HUDEP-2 (cell line): ENCODE results near the gene TDP1.
"Not testable (repeated sequence)": the region's sequence is repeated elsewhere in the genome, so short reads cannot be mapped to it uniquely, and the experiment has no call there.

Experiments
- DNase-seq, 76 experiments: peaks; one replicate each; lab custom pipeline; 2025; ENCODE audit not compliant: unreplicated experiment in 76 of 76; lab: John Stamatoyannopoulos, UW

Gene TDP1

DNA sequence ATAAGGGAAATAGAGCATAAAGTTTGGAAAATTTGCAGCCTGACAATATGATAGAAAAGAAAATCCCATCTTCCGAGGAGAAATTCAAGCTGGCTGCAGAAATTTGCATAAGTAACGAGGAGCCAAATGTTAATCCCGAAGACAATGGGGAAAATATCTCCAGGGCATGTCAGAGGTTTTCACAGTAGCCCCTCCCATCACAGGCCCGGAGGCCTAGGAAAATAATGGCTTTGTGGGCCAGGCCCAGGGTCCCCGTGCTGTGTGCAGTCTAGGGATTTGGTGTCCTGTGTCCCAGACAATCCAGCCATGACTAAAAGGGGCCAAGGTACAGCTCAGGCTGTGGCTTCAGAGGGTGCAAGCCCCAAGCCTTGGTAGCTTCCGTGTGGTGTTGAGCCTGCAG, 133.8 kb downstream of the TDP1 start:
- not testable (repeated sequence) for DNase-seq

DNA sequence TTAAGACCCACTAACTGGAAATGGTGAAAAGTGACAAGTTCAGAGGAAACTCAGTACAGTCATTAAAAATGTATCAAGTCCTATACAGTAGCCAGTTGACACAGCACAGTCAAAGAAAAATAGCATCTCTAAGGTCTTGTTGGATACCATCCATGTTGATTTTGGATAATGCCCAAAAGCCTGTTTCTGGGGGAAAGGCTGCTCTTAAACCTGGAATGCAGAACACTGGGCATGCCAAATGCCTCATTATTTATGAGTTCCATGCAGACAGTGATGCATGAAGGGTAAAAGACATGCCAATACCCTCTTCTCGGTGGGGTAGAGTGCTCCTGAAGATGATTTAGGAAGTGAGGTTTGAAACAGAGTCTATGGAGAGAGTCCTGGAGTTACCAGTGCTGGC, 135.7 kb downstream of the TDP1 start:
- DNase-seq: no peak

DNA sequence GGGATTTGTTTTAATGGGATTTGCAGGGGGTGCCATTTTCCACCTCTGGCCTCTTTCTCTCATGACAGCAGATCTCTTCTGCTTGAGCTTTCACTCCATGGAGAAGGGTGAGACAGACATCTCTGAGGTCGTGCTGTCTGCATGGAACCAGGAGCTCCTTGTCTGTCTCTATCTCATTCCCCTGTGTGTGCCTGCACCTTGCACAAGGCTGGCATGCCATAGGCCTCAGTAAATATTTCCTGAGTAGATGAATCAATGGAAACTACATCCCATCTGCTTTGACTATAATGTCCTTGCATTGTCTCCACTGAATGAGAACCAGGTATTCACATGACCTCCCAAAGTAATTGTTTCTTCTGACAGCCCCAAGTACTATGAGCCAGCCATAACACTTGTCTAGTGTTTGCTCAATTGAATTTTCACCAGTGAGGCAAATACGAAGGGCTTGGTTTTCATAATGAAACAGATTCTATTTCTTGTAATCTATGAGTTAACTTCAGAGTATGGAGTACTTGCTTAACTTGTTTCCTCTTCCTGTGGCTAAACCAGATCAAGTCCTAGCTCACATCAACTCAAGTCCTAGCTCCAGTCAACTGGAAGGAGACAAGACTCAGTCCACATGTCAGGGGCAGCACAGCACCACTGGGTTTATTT, 138.3 kb downstream of the TDP1 start:
- no peak for DNase-seq
